NOMO-1 treated with DMSO at 0.1 percent for 48 hours (cell line): ENCODE data around the gene QRFP.
"Not testable (repeated sequence)": the region's sequence is repeated elsewhere in the genome, so short reads cannot be mapped to it uniquely, and the experiment has no call there.

ENCODE experiments used
- DNase-seq: peaks from one replicate; lab custom pipeline; 2025; ENCODE audit not compliant: unreplicated experiment; lab: John Stamatoyannopoulos, UW

Gene QRFP

GRCh38 chr9:130857864-130858738, 38.5 kb downstream of the QRFP start:
- no peak for DNase-seq

GRCh38 chr9:130856474-130856873, 40.1 kb downstream of the QRFP start:
- DNase-seq = no peak

GRCh38 chr9:130854835-130855234, 41.8 kb downstream of the QRFP start:
- no peak for DNase-seq

- DNase-seq = no peak
Observed at GRCh38 chr9:130854092-130854491, 42.5 kb downstream of the QRFP start.

GRCh38 chr9:130852801-130853200, 43.8 kb downstream of the QRFP start:
- no peak for DNase-seq

- DNase-seq = no peak
Observed at GRCh38 chr9:130849356-130849755, 47.3 kb downstream of the QRFP start.

GRCh38 chr9:130848514-130848913, 48.1 kb downstream of the QRFP start:
- not testable (repeated sequence) for DNase-seq

GRCh38 chr9:130847306-130848217, 49.0 kb downstream of the QRFP start:
- no peak for DNase-seq

- no peak for DNase-seq
Observed at GRCh38 chr9:130846487-130847305, 49.9 kb downstream of the QRFP start.

GRCh38 chr9:130845901-130846481, 50.6 kb downstream of the QRFP start:
- DNase-seq = no peak

- no peak for DNase-seq
Observed at GRCh38 chr9:130845254-130845653, 51.4 kb downstream of the QRFP start.

GRCh38 chr9:130844044-130844451, 52.6 kb downstream of the QRFP start:
- no peak for DNase-seq

GRCh38 chr9:130843049-130843908, 53.3 kb downstream of the QRFP start:
- DNase-seq = no peak
